ENCODE data around the gene TMEM135. TPM values are rescaled to one million over a fixed set of nuclear protein-coding genes. Genes with fewer than 3 reads are reported as not detected.

TMEM135 gene
- total RNA-seq, 1 experiment from 2014 or later: 11.0 TPM

DNA sequence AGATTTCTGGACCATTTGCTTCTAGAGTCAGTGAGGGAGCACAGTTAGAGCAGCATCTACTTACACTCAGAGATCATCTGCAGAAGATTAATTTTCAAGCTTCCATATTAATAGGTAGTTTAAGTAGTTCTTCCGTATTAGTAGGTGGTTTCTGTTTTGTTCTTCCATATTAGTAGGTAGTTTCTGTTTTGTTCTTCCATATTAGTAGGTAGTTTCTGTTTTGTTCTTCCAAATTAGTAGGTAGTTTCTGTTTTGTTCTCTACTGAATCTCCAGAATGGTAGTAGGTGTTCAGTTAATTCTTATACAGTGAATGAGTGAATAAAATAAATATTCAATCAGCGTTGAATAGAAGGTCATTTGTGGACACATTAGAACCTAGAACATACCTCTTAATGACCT lies 175.7 kb downstream of the TMEM135 start:
- in situ Hi-C loops (cut with HindIII; ENCODE audit: low pct_unique_long_range_greater_than_20kb, low sequenced_read_pairs): no loop called here
- DNase-seq (ENCODE audit: low read depth): no peak

- no peak for DNase-seq (ENCODE audit: low read depth)
- in situ Hi-C loops (cut with HindIII; ENCODE audit: low pct_unique_long_range_greater_than_20kb, low sequenced_read_pairs): no loop called here
Measured at GRCh38 chr11:87215236-87215635, 177.5 kb downstream of the TMEM135 start.

DNA sequence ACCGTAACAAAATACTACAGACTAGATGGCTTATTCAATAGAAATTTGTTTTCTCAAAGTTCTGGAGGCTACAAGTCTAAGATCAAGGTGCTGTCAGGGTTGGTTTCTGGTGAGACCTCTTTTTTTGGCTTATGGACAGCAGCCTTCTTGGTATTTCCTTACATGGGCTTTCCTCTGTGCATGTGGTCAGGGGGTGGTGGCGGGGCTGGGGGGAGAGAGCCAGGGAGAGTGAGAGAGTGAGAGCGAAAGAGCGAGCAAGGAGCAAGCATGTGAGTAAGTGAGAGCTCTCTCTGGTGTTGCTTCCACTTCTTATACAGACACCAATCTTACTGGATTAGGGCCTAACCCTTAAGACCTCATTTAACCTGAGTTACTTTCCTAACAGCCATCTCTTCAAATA lies 181.5 kb downstream of the TMEM135 start:
- in situ Hi-C loops (cut with HindIII; ENCODE audit: low pct_unique_long_range_greater_than_20kb, low sequenced_read_pairs): no loop called here
- DNase-seq (ENCODE audit: low read depth): no peak

DNA sequence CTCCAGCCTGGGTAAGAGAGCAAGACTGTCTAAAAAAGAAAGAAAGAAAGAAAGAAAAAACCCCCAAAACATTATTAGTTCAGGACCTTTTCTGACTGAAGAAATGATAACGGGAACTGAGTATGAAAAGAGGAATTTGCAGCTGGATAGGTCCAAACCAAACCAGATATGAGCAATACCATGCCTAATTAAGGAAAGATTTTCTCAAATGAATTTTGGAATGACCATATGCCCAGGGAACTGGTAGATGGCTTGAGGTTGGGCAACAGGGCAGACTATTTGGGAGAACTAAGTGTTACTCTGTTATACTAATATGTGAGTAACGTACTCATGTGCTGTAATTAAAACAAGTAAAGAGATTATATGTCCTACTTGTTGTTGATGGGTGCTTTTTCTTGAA lies 186.1 kb downstream of the TMEM135 start:
- in situ Hi-C loops (cut with HindIII; ENCODE audit: low pct_unique_long_range_greater_than_20kb, low sequenced_read_pairs): no loop called here
- no peak for DNase-seq (ENCODE audit: low read depth)

- DNase-seq (ENCODE audit: low read depth): no peak
- in situ Hi-C loops (cut with HindIII; ENCODE audit: low pct_unique_long_range_greater_than_20kb, low sequenced_read_pairs): no loop called here
Measured at GRCh38 chr11:87224486-87224885, 186.8 kb downstream of the TMEM135 start.

DNA sequence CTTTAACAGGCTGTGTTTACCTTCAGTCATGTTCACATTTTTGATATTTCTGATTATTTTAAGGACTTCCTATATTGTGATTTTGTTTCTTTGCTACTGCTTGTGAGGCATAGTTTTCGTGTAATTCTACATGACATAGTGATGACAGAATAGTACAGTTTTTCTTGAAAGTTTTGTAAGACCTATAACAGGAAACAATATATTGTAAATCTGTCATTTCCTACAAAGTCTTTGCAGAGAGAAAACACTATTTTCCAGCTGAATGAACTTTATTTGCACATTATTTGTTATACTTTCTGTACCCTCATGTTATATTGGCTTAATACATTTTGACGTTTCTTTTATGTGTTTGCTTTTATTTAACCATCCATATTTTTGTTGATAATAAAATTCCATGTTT lies 191.1 kb downstream of the TMEM135 start:
- in situ Hi-C loops (cut with HindIII; ENCODE audit: low pct_unique_long_range_greater_than_20kb, low sequenced_read_pairs): no loop called here
- no peak for DNase-seq (ENCODE audit: low read depth)

GRCh38 chr11:87230995-87231394 lies 193.3 kb downstream of the TMEM135 start:
- no peak for DNase-seq (ENCODE audit: low read depth)
- in situ Hi-C loops (cut with HindIII; ENCODE audit: low pct_unique_long_range_greater_than_20kb, low sequenced_read_pairs): no loop called here

DNA sequence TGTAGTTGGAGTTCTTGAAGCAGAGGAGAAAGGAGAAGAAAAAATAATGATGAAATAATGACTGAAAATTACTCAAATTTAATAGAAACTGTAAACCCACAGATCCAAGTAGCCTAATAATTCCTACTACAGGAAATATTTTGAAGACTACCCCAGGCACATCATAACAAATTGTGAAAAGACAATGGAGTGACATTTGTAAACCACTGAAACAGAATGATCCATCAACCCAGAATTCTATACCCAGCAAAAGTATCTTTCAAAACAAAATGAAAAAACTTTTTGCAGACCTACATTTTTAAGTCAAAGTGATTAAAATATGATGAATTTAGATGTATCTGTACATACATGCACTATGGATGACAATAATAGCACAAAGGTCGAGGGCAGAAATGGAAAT lies 194.6 kb downstream of the TMEM135 start:
- DNase-seq (ENCODE audit: low read depth): no peak
- in situ Hi-C loops (cut with HindIII; ENCODE audit: low pct_unique_long_range_greater_than_20kb, low sequenced_read_pairs): no loop called here

DNA sequence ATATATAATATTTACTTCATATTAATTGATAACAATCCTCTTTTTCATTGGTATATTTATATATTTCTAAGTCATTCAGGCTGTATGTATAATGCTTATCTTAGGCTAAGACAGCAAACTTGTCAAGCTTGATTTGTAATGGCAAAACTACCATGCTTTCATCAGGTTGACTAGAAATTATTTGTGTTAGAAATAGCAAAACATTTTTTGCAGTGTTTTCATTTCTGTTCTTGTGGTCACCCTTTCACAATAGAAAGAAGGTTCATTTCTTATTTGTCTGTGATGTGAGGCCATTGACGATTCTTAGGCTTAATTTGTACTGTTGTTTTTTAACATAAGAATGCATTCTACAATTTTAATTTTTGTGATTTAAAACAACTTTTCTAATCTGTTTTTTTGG lies 197.6 kb downstream of the TMEM135 start:
- no peak for DNase-seq (ENCODE audit: low read depth)
- in situ Hi-C loops (cut with HindIII; ENCODE audit: low pct_unique_long_range_greater_than_20kb, low sequenced_read_pairs): no loop called here

DNA sequence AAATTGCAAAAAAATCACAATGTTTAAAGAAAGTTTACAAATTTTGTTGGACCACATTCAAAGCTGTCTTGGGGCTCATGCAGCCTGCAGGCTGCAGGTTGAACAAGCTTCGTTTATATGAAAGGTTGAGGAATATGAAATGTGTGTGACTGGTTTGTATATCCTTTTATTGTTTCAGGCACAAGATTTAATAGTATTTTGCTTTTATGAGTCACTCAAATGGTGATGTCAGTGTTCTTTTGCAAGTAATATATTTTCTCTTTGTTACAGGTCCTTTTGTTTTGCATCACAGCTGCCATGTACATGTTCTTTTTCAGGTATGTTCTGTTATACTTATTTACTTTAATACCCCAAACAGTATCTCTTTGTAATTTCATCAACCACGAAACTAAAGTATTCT lies 198.6 kb downstream of the TMEM135 start:
- in situ Hi-C loops (cut with HindIII; ENCODE audit: low pct_unique_long_range_greater_than_20kb, low sequenced_read_pairs): no loop called here

DNA sequence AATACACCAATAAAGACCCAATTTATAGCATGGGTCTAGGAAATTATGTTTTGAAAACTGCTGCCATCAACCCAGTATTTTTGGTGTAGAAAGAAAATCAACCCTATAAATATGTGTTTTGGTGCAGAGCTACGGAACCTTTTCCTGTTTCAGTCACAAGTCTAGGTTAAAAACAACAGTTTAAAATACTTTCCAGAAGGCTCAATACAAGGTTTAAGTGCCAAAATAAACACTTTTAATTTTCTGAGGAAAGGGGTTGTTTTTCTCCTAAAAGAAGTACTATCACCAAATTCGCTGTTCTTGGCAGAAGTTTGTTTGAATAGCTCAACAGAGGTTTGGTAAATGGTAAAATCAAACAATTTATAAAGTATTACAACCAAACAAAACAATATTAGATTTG lies 201.3 kb downstream of the TMEM135 start:
- in situ Hi-C loops (cut with HindIII; ENCODE audit: low pct_unique_long_range_greater_than_20kb, low sequenced_read_pairs): no loop called here
- DNase-seq (ENCODE audit: low read depth): no peak

More for the DNA sequence above, 198.6 kb downstream of the TMEM135 start:
- DNase-seq (ENCODE audit: low read depth): no peak

GRCh38 chr11:87239531-87239930 lies 201.8 kb downstream of the TMEM135 start:
- in situ Hi-C loops (cut with HindIII; ENCODE audit: low pct_unique_long_range_greater_than_20kb, low sequenced_read_pairs): no loop called here
- DNase-seq (ENCODE audit: low read depth): no peak

DNA sequence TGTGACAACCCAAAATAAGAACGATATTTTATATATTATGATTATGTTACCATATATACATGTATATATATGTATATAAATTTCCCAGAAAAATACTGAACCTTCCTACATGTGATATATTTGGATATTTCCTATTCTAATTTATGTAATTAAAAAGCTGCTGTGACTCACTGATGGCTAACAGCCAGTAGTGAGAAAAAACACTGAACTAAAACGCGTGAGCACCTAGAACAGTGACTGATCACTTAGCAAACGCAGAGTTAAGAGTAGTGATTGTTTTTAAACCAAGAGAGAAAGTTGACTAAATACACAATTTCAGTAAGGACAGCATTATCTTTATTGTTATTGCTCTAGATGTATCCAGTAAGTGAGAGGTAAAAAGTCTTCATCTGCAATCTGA lies 213.8 kb downstream of the TMEM135 start:
- in situ Hi-C loops (cut with HindIII; ENCODE audit: low pct_unique_long_range_greater_than_20kb, low sequenced_read_pairs): no loop called here
- DNase-seq (ENCODE audit: low read depth): no peak

GRCh38 chr11:87252869-87253268 lies 215.1 kb downstream of the TMEM135 start:
- in situ Hi-C loops (cut with HindIII; ENCODE audit: low pct_unique_long_range_greater_than_20kb, low sequenced_read_pairs): no loop called here

GRCh38 chr11:87254562-87254961 lies 216.8 kb downstream of the TMEM135 start:
- DNase-seq (ENCODE audit: low read depth): no peak
- in situ Hi-C loops (cut with HindIII; ENCODE audit: low pct_unique_long_range_greater_than_20kb, low sequenced_read_pairs): no loop called here

More at GRCh38 chr11:87252869-87253268, 215.1 kb downstream of the TMEM135 start:
- no peak for DNase-seq (ENCODE audit: low read depth)

- DNase-seq (ENCODE audit: low read depth): no peak
- in situ Hi-C loops (cut with HindIII; ENCODE audit: low pct_unique_long_range_greater_than_20kb, low sequenced_read_pairs): no loop called here
Measured at GRCh38 chr11:87255589-87255988, 217.9 kb downstream of the TMEM135 start.

DNA sequence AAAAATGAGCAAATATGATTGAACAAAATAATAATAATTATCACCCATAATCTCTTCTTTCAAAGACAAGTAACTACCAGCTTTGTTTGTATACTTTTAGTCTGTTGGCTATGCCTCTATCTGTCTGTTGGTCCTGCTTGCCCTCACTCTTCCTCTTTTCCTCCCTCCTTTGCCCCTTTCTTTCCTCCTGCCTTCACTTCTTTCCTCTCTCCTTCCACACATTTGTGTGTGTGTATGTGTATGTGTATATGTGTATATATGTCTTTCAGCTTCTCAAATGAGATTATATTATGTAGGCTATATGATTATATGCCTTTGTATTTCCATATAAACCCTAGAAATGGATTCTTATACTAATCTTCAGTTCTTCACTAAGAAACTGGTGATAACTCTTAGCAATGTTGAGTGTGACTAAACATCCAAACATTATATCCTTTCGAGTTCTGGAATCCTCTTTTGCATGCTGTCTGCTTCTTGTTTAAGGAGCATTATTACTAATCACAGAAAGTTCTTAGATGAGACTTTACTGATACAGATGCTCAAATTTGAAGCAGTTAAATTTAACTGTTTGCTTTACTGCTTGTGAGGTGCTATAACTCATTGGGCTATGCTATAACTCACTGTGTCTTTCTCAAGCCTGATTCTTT lies 219.1 kb downstream of the TMEM135 start:
- DNase-seq (ENCODE audit: low read depth): no peak
- in situ Hi-C loops (cut with HindIII; ENCODE audit: low pct_unique_long_range_greater_than_20kb, low sequenced_read_pairs): no loop called here

- in situ Hi-C loops (cut with HindIII; ENCODE audit: low pct_unique_long_range_greater_than_20kb, low sequenced_read_pairs): no loop called here
- DNase-seq (ENCODE audit: low read depth): no peak
Measured at GRCh38 chr11:87258171-87258833, 220.6 kb downstream of the TMEM135 start.

GRCh38 chr11:87259736-87260135 lies 222.0 kb downstream of the TMEM135 start:
- no peak for DNase-seq (ENCODE audit: low read depth)
- in situ Hi-C loops (cut with HindIII; ENCODE audit: low pct_unique_long_range_greater_than_20kb, low sequenced_read_pairs): no loop called here

GRCh38 chr11:87260811-87261210 lies 223.1 kb downstream of the TMEM135 start:
- in situ Hi-C loops (cut with HindIII; ENCODE audit: low pct_unique_long_range_greater_than_20kb, low sequenced_read_pairs): no loop called here
- DNase-seq (ENCODE audit: low read depth): no peak

Measured in Caki2 (cell line).